Keratinocyte (primary cell): ENCODE data around the gene SH3BP1.

Experiments used
- CTCF ChIP-seq, 3 experiments: IDR thresholded peaks in 1 of 3; conservative IDR thresholded peaks in 1 of 3; optimal IDR thresholded peaks in 1 of 3; 2 replicates in 2 of 3; 3 replicates in 1 of 3; pipeline versions ENCODE3 to v1.5.1; 2011; ENCODE audit warnings: low read length in 3 of 3, mild to moderate bottlenecking in 3 of 3, moderate library complexity in 2 of 3, control low read depth in 1 of 3, inconsistent platforms in 1 of 3; ENCODE audit not compliant: insufficient read depth in 2 of 3; ENCODE audit errors: extremely low read depth in 1 of 3
- EZH2 ChIP-seq: IDR thresholded peaks from one replicate; pipeline ENCODE4 v1.6.1; 2012; ENCODE audit warnings: inconsistent platforms, mild to moderate bottlenecking, low read length, moderate library complexity

- TF ChIP-seq CTCF (optimal IDR thresholded peaks at IDR 0.05 in 1 of 3, IDR thresholded peaks at IDR 0.05 in 1 of 3, conservative IDR thresholded peaks at IDR 0.05 in 1 of 3; ENCODE audit: extremely low read depth in 1 of 3, insufficient read depth in 2 of 3, low read length in 3 of 3): no peak
- no peak for TF ChIP-seq EZH2
These were observed 24.2 kb downstream of the SH3BP1 start for GRCh38 chr22:37663521-37664140.
